Fibroblast of lung (primary cell): ENCODE data around the gene HDLBP.

Experiments
- EZH2 ChIP-seq: IDR thresholded peaks from 2 replicates; pipeline ENCODE4 v1.5.1; 2012; ENCODE audit warnings: low read length, control low read depth, mild to moderate bottlenecking; ENCODE audit errors: missing control alignments
- TF ChIP-seq, protein P1 (sequence below), 2 donors: IDR thresholded peaks in 1 of 2; conservative IDR thresholded peaks in 1 of 2; 1 replicate in 1 of 2; 2 replicates in 1 of 2; pipeline ENCODE4 v1.5.1; 2011 to 2012; ENCODE audit warnings: low read length in 2 of 2, control low read depth in 1 of 2, inconsistent platforms in 1 of 2, low read depth in 1 of 2, mild to moderate bottlenecking in 1 of 2

- TF ChIP-seq, protein P1, sequence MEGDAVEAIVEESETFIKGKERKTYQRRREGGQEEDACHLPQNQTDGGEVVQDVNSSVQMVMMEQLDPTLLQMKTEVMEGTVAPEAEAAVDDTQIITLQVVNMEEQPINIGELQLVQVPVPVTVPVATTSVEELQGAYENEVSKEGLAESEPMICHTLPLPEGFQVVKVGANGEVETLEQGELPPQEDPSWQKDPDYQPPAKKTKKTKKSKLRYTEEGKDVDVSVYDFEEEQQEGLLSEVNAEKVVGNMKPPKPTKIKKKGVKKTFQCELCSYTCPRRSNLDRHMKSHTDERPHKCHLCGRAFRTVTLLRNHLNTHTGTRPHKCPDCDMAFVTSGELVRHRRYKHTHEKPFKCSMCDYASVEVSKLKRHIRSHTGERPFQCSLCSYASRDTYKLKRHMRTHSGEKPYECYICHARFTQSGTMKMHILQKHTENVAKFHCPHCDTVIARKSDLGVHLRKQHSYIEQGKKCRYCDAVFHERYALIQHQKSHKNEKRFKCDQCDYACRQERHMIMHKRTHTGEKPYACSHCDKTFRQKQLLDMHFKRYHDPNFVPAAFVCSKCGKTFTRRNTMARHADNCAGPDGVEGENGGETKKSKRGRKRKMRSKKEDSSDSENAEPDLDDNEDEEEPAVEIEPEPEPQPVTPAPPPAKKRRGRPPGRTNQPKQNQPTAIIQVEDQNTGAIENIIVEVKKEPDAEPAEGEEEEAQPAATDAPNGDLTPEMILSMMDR (conservative IDR thresholded peaks at IDR 0.05 in 1 of 2, IDR thresholded peaks at IDR 0.05 in 1 of 2; ENCODE audit: low read depth in 1 of 2, low read length in 2 of 2) = no peak
- no peak for TF ChIP-seq EZH2
Measured at GRCh38 chr2:241344925-241345651, 29.6 kb upstream of the HDLBP start.
